HEK293 (cell line): Measurements from ENCODE around the gene PRADC1.

Experiments
- CTCF ChIA-PET: fragments of 350-600 bp; formaldehyde crosslinking; extraction: SDS; loops from one replicate; lab custom pipeline; 2021; ENCODE audit warnings: antibody characterized with exemption; lab: Yijun Ruan, JAX
- POLR2A ChIA-PET: fragments of 300-600 bp; formaldehyde crosslinking; extraction: SDS; loops from one replicate; lab custom pipeline; 2020; ENCODE audit warnings: antibody characterized with exemption, inconsistent platforms; lab: Yijun Ruan, JAX
- H3K27ac ChIP-seq: fragments of 200-500 bp; sonication (Bioruptor generic); 2 replicates; pipeline ENCODE4 v1.5.1; 2014; ENCODE audit warnings: low read depth, low read length, control low read depth, inconsistent platforms; ENCODE audit errors: extremely low read depth
- H3K36me3 ChIP-seq, 2 experiments: fragments of 200-500 bp in 1 of 2; sonication (Bioruptor generic) in 1 of 2; 1 replicate in 1 of 2; 2 replicates in 1 of 2; pipeline ENCODE4 v1.5.1; 2014 to 2017; ENCODE audit warnings: inconsistent platforms in 2 of 2, low read length in 2 of 2; ENCODE audit not compliant: control insufficient read depth in 2 of 2, insufficient read depth in 1 of 2
- H3K4me1 ChIP-seq: fragments of 200-500 bp; sonication (Bioruptor generic); 2 replicates; pipeline ENCODE4 v1.5.1; 2014; ENCODE audit warnings: mild to moderate bottlenecking, low read length, inconsistent platforms; ENCODE audit not compliant: control insufficient read depth, insufficient read depth
- H3K4me3 ChIP-seq: 2 replicates; pipeline ENCODE4 v1.5.1; 2011; ENCODE audit warnings: low read depth, mild to moderate bottlenecking, control low read depth, low read length, moderate library complexity
- H3K9me3 ChIP-seq: fragments of 200-500 bp; sonication (Bioruptor generic); 2 replicates; pipeline ENCODE4 v1.5.1; 2014; ENCODE audit warnings: low read depth, low read length, inconsistent platforms; ENCODE audit not compliant: control insufficient read depth, insufficient read depth
- GLIS1 ChIP-seq: fragments of 450-650 bp; formaldehyde crosslinking; IDR thresholded peaks from 2 replicates; pipeline ENCODE4 v1.5.1; 2016; ENCODE audit warnings: missing biosample characterization, missing genetic modification characterization
- IKZF3 ChIP-seq: fragments of 450-650 bp; IDR thresholded peaks from 2 replicates; pipeline ENCODE4 v1.5.0; 2018; ENCODE audit warnings: missing biosample characterization, mild to moderate bottlenecking, missing genetic modification characterization, moderate library complexity
- KLF16 ChIP-seq: fragments of 450-650 bp; formaldehyde crosslinking; IDR thresholded peaks from 2 replicates; pipeline ENCODE4 v1.5.1; 2017; ENCODE audit warnings: missing biosample characterization, missing genetic modification characterization
- OSR2 ChIP-seq: fragments of 450-650 bp; formaldehyde crosslinking; IDR thresholded peaks from 2 replicates; pipeline ENCODE4 v1.5.1; 2016; ENCODE audit warnings: missing biosample characterization, missing genetic modification characterization
- TRIM28 ChIP-seq: IDR thresholded peaks from 2 replicates; pipeline ENCODE4 v1.6.1; 2011; ENCODE audit warnings: low read length, control low read depth, borderline replicate concordance
- ZNF112 ChIP-seq: fragments of 450-650 bp; formaldehyde crosslinking; IDR thresholded peaks from 2 replicates; pipeline ENCODE4 v1.5.0; 2017; ENCODE audit warnings: missing biosample characterization, missing genetic modification characterization
- ZNF785 ChIP-seq: fragments of 450-650 bp; formaldehyde crosslinking; IDR thresholded peaks from 2 replicates; pipeline ENCODE4 v1.5.1; 2016; ENCODE audit warnings: missing biosample characterization, missing genetic modification characterization
- ZNF830 ChIP-seq: fragments of 450-650 bp; IDR thresholded peaks from 2 replicates; pipeline ENCODE4 v1.5.0; 2018; ENCODE audit warnings: missing biosample characterization, missing genetic modification characterization, low read depth, mild to moderate bottlenecking, moderate library complexity
- TF ChIP-seq, protein P1 (sequence below): fragments of 450-650 bp; formaldehyde crosslinking; IDR thresholded peaks from 2 replicates; pipeline ENCODE4 v1.5.1; 2016; ENCODE audit warnings: missing biosample characterization, missing genetic modification characterization
- TF ChIP-seq, protein P2 (sequence below): fragments of 450-650 bp; formaldehyde crosslinking; IDR thresholded peaks from 2 replicates; pipeline ENCODE4 v1.5.1; 2016; ENCODE audit warnings: missing biosample characterization, missing genetic modification characterization
- TF ChIP-seq, protein P3 (sequence below): fragments of 450-650 bp; formaldehyde crosslinking; IDR thresholded peaks from 2 replicates; pipeline ENCODE4 v1.5.1; 2016; ENCODE audit warnings: missing biosample characterization, missing genetic modification characterization

PRADC1 gene

DNA sequence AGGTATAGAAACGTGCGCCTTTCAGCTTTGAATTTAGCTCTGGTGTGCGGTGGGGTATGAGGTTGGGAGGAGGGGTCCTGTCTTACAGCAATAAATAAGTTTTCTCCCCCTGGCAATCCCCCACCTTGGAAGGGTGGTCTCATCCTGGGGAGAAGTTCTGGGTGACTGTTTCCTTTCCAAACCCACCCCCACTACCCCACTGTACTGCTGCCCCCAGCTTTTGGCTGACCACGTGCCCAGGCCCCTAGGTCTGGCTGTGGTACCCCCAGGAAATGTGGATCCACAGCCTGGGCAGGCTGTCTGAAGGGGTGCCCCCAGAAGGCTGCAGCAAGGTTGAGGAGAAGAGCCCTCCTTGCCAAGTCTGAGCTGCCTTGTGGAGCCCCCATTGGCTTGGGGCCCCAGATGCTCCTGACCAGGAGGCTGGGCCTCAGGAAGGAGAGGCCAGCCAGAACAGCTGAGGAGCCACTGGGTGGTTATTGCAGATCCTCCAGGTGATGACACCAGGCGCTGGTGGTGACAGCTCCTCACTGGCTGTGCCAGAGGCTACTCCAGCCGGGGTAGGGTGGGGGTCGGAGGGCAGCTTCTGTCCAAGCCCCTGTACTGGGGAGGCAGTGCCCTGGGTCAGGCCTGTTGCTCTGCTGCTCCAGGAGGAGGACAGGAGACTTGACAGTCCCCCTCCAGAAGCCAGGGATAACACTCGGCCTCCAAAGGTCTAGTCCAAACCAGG lies 25.3 kb upstream of the PRADC1 start:
- Histone ChIP-seq H3K36me3 (peaks cover 4 to 48% of the 10 kb centered on the region in 2 experiments; a peak in 2 of 3 replicates), H3K27ac (no peak overlapping the region), H3K9me3 (no peaks in the 10 kb centered on the region), H3K4me1 (no peaks in the 10 kb centered on the region), H3K4me3 (no peak overlapping the region)
- POLR2A ChIA-PET: interaction anchor here (1.2 to 2.7 kb wide), 3 partner anchors 17 to 24 kb away, joined by 3 to 18 read pairs (median 4); partner anchors contain the start of genes CCT7 and PRADC1
- TF ChIP-seq ZNF785 (no peak), ZNF112 (no peak), IKZF3 (tag by site-specific recombination) (no peak), OSR2 (no peak), ZNF830 (tag by site-specific recombination) (no peak)
- TF ChIP-seq, protein P1, sequence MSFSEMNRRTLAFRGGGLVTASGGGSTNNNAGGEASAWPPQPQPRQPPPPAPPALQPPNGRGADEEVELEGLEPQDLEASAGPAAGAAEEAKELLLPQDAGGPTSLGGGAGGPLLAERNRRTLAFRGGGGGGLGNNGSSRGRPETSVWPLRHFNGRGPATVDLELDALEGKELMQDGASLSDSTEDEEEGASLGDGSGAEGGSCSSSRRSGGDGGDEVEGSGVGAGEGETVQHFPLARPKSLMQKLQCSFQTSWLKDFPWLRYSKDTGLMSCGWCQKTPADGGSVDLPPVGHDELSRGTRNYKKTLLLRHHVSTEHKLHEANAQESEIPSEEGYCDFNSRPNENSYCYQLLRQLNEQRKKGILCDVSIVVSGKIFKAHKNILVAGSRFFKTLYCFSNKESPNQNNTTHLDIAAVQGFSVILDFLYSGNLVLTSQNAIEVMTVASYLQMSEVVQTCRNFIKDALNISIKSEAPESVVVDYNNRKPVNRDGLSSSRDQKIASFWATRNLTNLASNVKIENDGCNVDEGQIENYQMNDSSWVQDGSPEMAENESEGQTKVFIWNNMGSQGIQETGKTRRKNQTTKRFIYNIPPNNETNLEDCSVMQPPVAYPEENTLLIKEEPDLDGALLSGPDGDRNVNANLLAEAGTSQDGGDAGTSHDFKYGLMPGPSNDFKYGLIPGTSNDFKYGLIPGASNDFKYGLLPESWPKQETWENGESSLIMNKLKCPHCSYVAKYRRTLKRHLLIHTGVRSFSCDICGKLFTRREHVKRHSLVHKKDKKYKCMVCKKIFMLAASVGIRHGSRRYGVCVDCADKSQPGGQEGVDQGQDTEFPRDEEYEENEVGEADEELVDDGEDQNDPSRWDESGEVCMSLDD: no peak
- TF ChIP-seq, protein P2, sequence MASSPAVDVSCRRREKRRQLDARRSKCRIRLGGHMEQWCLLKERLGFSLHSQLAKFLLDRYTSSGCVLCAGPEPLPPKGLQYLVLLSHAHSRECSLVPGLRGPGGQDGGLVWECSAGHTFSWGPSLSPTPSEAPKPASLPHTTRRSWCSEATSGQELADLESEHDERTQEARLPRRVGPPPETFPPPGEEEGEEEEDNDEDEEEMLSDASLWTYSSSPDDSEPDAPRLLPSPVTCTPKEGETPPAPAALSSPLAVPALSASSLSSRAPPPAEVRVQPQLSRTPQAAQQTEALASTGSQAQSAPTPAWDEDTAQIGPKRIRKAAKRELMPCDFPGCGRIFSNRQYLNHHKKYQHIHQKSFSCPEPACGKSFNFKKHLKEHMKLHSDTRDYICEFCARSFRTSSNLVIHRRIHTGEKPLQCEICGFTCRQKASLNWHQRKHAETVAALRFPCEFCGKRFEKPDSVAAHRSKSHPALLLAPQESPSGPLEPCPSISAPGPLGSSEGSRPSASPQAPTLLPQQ (tag by site-specific recombination): no peak
- TF ChIP-seq, protein P3, sequence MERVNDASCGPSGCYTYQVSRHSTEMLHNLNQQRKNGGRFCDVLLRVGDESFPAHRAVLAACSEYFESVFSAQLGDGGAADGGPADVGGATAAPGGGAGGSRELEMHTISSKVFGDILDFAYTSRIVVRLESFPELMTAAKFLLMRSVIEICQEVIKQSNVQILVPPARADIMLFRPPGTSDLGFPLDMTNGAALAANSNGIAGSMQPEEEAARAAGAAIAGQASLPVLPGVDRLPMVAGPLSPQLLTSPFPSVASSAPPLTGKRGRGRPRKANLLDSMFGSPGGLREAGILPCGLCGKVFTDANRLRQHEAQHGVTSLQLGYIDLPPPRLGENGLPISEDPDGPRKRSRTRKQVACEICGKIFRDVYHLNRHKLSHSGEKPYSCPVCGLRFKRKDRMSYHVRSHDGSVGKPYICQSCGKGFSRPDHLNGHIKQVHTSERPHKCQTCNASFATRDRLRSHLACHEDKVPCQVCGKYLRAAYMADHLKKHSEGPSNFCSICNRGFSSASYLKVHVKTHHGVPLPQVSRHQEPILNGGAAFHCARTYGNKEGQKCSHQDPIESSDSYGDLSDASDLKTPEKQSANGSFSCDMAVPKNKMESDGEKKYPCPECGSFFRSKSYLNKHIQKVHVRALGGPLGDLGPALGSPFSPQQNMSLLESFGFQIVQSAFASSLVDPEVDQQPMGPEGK (tag by site-specific recombination): no peak
- CTCF ChIA-PET: interaction anchor here (1.2 to 2.6 kb wide), 3 partner anchors 9 to 31 kb away, joined by 3 to 8 read pairs (median 3); no protein-coding TSS in a partner anchor

DNA sequence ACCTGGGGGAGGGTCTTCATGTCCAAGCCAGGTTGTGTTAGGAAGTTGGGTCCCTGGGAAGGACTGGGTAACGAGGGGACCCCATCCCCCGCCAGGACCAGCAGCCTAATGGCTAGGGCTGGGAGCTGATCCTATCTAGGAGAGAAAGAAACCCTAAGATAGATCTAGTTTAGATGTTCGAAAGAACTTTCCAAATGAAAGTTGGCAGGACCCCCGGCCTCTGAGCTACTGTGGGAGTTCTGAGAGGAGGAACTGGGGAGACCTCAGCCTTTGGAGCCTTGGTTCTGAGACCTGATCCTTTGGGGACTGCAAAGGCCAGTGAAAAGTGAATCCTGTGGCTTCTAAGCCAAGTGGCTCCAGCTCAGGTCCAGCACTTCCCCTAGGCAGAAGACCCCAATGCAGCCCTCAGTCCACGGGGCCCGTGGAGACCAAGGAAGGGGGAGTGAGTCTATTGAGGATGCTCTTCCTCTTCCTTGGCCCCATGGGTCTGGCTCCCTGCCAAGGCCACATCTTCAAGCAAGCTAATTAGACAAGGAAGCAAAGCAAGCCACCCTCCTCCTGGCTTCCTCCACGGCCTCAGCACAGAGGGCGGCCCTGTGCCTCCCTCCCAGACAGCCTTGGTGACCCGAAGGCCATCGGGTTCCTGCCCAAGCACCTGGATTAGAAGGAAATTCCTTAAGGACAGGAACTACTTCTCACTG lies 24.5 kb upstream of the PRADC1 start:
- Histone ChIP-seq H3K27ac (no peak overlapping the region), H3K4me3 (no peak overlapping the region), H3K9me3 (no peaks in the 10 kb centered on the region), H3K4me1 (no peaks in the 10 kb centered on the region), H3K36me3 (peaks cover 4 to 51% of the 10 kb centered on the region in 2 experiments)
- POLR2A ChIA-PET: interaction anchor here (1.2 to 2.7 kb wide), 4 partner anchors 11 to 24 kb away, joined by 3 to 18 read pairs (median 4); partner anchors contain the start of genes CCT7 and PRADC1
- CTCF ChIA-PET: interaction anchor here (0.6 to 2.6 kb wide), 3 partner anchors 11 to 149 kb away, joined by 3 to 8 read pairs (median 4); no protein-coding TSS in a partner anchor
- TF ChIP-seq GLIS1 (no peak), KLF16 (tag by site-specific recombination) (0 out of 2 replicates have a peak, but pooled peaks have one; percentile 19)

DNA sequence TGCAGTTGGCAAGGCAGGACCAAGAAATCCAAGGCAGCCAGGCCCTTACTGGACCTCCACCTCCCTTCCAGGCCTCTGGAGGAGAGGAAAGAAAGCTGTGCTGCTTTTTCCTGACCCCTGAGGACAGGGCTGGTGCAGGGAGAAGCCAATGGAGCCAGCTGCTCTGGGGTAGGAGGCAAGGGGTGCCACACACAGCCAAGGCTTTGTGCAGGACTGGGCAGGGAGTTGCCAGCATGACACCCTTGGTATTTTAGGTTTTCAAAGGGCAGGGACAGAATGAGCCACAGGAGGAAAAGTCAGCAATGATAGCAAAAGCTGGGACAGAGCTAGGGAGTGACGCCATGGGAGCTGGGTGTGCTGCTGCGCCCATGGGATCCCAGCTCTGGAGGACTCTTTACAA lies 24.0 kb upstream of the PRADC1 start:
- H3K9me3 ChIP-seq: no peaks in the 10 kb centered on the region
- TF ChIP-seq OSR2 (no peak), TRIM28 (no peak)
- no peaks in the 10 kb centered on the region for H3K4me1 ChIP-seq
- CTCF ChIA-PET: interaction anchor here (0.7 to 2.6 kb wide), 2 partner anchors 11 to 149 kb away, joined by 3 to 8 read pairs; no protein-coding TSS in a partner anchor
- no peak overlapping the region for H3K4me3 ChIP-seq
- peaks cover 4 to 56% of the 10 kb centered on the region in 2 experiments for H3K36me3 ChIP-seq
- no peak overlapping the region for H3K27ac ChIP-seq
- POLR2A ChIA-PET: interaction anchor here (1.2 to 2.7 kb wide), 3 partner anchors 11 to 23 kb away, joined by 4 to 18 read pairs (median 5); partner anchors contain the start of genes CCT7 and PRADC1
